DMS153 (cell line): ENCODE measurements around the gene VCY.
"Not testable (repeated sequence)": the region's sequence is repeated elsewhere in the genome, so short reads cannot be mapped to it uniquely, and the experiment has no call there.

Experiments used
- DNase-seq: peaks from one replicate; lab custom pipeline; 2025; lab: John Stamatoyannopoulos, UW

The VCY gene

GRCh38 chrY:13986373-13986772 is at the start of gene VCY:
Gene VCY, minus strand, starts transcription at chrY:13986473. Its CDS starts 33 bp downstream, at chrY:13986440.
- DNase-seq: not testable (repeated sequence)

- DNase-seq: not testable (repeated sequence)
These were observed 44.1 kb upstream of the VCY start for GRCh38 chrY:14030395-14030794.

- not testable (repeated sequence) for DNase-seq
These were observed 25.6 kb upstream of the VCY start for GRCh38 chrY:14011916-14012315.

- DNase-seq: not testable (repeated sequence)
These were observed 43.9 kb downstream of the VCY start for GRCh38 chrY:13942406-13942805.
